Activated CD8-positive, alpha-beta T cell treated with anti-CD3 and anti-CD28 coated beads, Interleukin-2, amount 10 ng/mL, durations not matched to agents 7 days and 5 days (primary cell): Measurements from ENCODE around the gene ZNF17. TPM values are rescaled to one million over a fixed set of nuclear protein-coding genes. Genes with fewer than 3 reads are reported as not detected.

Experiments used
- ATAC-seq: fragments of 150-1000 bp; cut with Tn5 transposase; one replicate; pipeline ENCODE4 v1.10.0; 2021; ENCODE audit warnings: moderate library complexity
- CTCF ChIA-PET: fragments of 350-600 bp; sonication (Branson Sonifier 250); formaldehyde crosslinking; loops from one replicate; lab custom pipeline; 2021; ENCODE audit warnings: antibody characterized with exemption; lab: Charles Lee
- POLR2A ChIA-PET: fragments of 350-600 bp; sonication (Branson Sonifier 250); formaldehyde crosslinking; loops from one replicate; lab custom pipeline; 2021; ENCODE audit warnings: antibody characterized with exemption; lab: Charles Lee
- DNase-seq: peaks from one replicate; pipeline ENCODE4 v3.0.0-alpha.2; 2020
- H3K27ac Mint-ChIP-seq: one replicate; pipeline ENCODE4 v1.8.0; 2021; ENCODE audit warnings: mild to moderate bottlenecking, mixed read lengths
- H3K27me3 Mint-ChIP-seq: one replicate; pipeline ENCODE4 v1.8.0; 2021; ENCODE audit warnings: low read depth, mixed read lengths
- H3K36me3 Mint-ChIP-seq: one replicate; pipeline ENCODE4 v1.8.0; 2021; ENCODE audit warnings: low read depth, mixed read lengths
- H3K4me1 Mint-ChIP-seq: one replicate; pipeline ENCODE4 v1.8.0; 2021; ENCODE audit warnings: low read depth, mixed read lengths
- H3K4me3 Mint-ChIP-seq: one replicate; pipeline ENCODE4 v1.8.0; 2021; ENCODE audit warnings: mild to moderate bottlenecking, mixed read lengths
- H3K9me3 Mint-ChIP-seq: one replicate; pipeline ENCODE4 v1.8.0; 2022; ENCODE audit warnings: mixed read lengths; ENCODE audit not compliant: insufficient read depth
- total RNA-seq, 2 experiments: library from RNA; stranded (reverse); gene quantifications; one replicate each; pipeline ENCODE4 v1.2.3, GENCODE V29; 2021

ZNF17 gene
- total RNA-seq, 2 experiments from 2014 or later, result 11.6 to 12.2 TPM

GRCh38 chr19:57435062-57435978 lies 24.4 kb downstream of the ZNF17 start, which contains the start of gene ZNF749:
Gene ZNF749 (plus strand): TSS chr19:57435325. CDS start chr19:57435579, 254 bp downstream.
- H3K27ac Mint-ChIP-seq, result peak within 1 kb of the TSS; percentile 94
- H3K27me3 Mint-ChIP-seq, result no peaks in the 10 kb centered on the region
- peaks cover 23% of the 10 kb centered on the region for H3K4me1 Mint-ChIP-seq
- ChIA-PET CTCF (no interaction called here), POLR2A (interaction anchor here (0.6 to 1.5 kb wide), 8 partner anchors 24 to 658 kb away, joined by 3 to 4 read pairs (median 4); partner anchors contain the start of genes ZNF17, ZNF304, ZNF606 and ZNF772)
- H3K36me3 Mint-ChIP-seq, result peaks cover 58% of the 10 kb centered on the region
- peak; percentile 99 for ATAC-seq
- H3K4me3 Mint-ChIP-seq, result peak within 1 kb of the TSS; percentile 94
- peak; percentile 99 for DNase-seq
- peaks cover 33% of the 10 kb centered on the region for H3K9me3 Mint-ChIP-seq

- peak overlapping the region; percentile 94 for H3K4me3 Mint-ChIP-seq
- peak overlapping the region; percentile 94 for H3K27ac Mint-ChIP-seq
- CTCF ChIA-PET, result no interaction called here
- ATAC-seq (no peak), DNase-seq (no peak)
- H3K4me1 Mint-ChIP-seq, result peaks cover 23% of the 10 kb centered on the region
- no peaks in the 10 kb centered on the region for H3K27me3 Mint-ChIP-seq
- H3K9me3 Mint-ChIP-seq, result peaks cover 36% of the 10 kb centered on the region
- POLR2A ChIA-PET, result interaction anchor here (0.6 to 1.5 kb wide), 4 partner anchors 86 to 566 kb away, joined by 3 to 4 read pairs (median 4); partner anchors contain the start of genes ZNF304 and ZNF606
- peaks cover 66% of the 10 kb centered on the region for H3K36me3 Mint-ChIP-seq
Observed at GRCh38 chr19:57436417-57436816, 25.5 kb downstream of the ZNF17 start.

GRCh38 chr19:57437931-57438330 lies 27.0 kb downstream of the ZNF17 start:
- Mint-ChIP-seq H3K27me3 (no peaks in the 10 kb centered on the region), H3K4me1 (peaks cover 23% of the 10 kb centered on the region), H3K4me3 (no peak overlapping the region), H3K36me3 (peaks cover 79% of the 10 kb centered on the region), H3K27ac (no peak overlapping the region), H3K9me3 (peaks cover 46% of the 10 kb centered on the region)
- DNase-seq (no peak), ATAC-seq (no peak)
- ChIA-PET CTCF (no interaction called here), POLR2A (no interaction called here)

- Mint-ChIP-seq H3K4me3 (no peak overlapping the region), H3K27ac (no peak overlapping the region), H3K9me3 (peaks cover 39% of the 10 kb centered on the region), H3K4me1 (peaks cover 23% of the 10 kb centered on the region), H3K36me3 (peaks cover 80% of the 10 kb centered on the region), H3K27me3 (no peaks in the 10 kb centered on the region)
- ChIA-PET POLR2A (no interaction called here), CTCF (no interaction called here)
- DNase-seq (no peak), ATAC-seq (no peak)
Observed at GRCh38 chr19:57438925-57439324, 28.0 kb downstream of the ZNF17 start.

GRCh38 chr19:57441979-57442752 lies 31.2 kb downstream of the ZNF17 start:
- no peak for ATAC-seq
- H3K27ac Mint-ChIP-seq, result no peak overlapping the region
- peaks cover 85% of the 10 kb centered on the region for H3K36me3 Mint-ChIP-seq
- ChIA-PET CTCF (no interaction called here), POLR2A (no interaction called here)
- H3K9me3 Mint-ChIP-seq, result peaks cover 47% of the 10 kb centered on the region
- H3K4me1 Mint-ChIP-seq, result no peaks in the 10 kb centered on the region
- H3K27me3 Mint-ChIP-seq, result no peaks in the 10 kb centered on the region
- no peak for DNase-seq
- no peak overlapping the region for H3K4me3 Mint-ChIP-seq

GRCh38 chr19:57443121-57443696 lies 32.2 kb downstream of the ZNF17 start:
- Mint-ChIP-seq H3K36me3 (peaks cover 78% of the 10 kb centered on the region), H3K4me1 (no peaks in the 10 kb centered on the region), H3K27ac (no peak overlapping the region), H3K27me3 (no peaks in the 10 kb centered on the region), H3K9me3 (peaks cover 47% of the 10 kb centered on the region), H3K4me3 (no peak overlapping the region)
- CTCF ChIA-PET, result interaction anchor here (0.6 kb wide), 1 partner anchor 116 kb away, joined by 3 read pairs; no protein-coding TSS in a partner anchor
- ATAC-seq (no peak), DNase-seq (no peak)
- POLR2A ChIA-PET, result no interaction called here

- H3K9me3 Mint-ChIP-seq, result peaks cover 42% of the 10 kb centered on the region
- CTCF ChIA-PET, result no interaction called here
- DNase-seq (no peak), ATAC-seq (no peak)
- POLR2A ChIA-PET, result no interaction called here
- H3K27me3 Mint-ChIP-seq, result no peaks in the 10 kb centered on the region
- no peaks in the 10 kb centered on the region for H3K4me1 Mint-ChIP-seq
- H3K36me3 Mint-ChIP-seq, result peaks cover 22% of the 10 kb centered on the region
- H3K27ac Mint-ChIP-seq, result no peak overlapping the region
- H3K4me3 Mint-ChIP-seq, result no peak overlapping the region
Observed at GRCh38 chr19:57452307-57452706, 41.3 kb downstream of the ZNF17 start.

- Mint-ChIP-seq H3K9me3 (peaks cover 38% of the 10 kb centered on the region), H3K27ac (no peak overlapping the region), H3K36me3 (peaks cover 19% of the 10 kb centered on the region), H3K4me1 (no peaks in the 10 kb centered on the region), H3K4me3 (no peak overlapping the region), H3K27me3 (no peaks in the 10 kb centered on the region)
- DNase-seq (peak; percentile 58), ATAC-seq (peak; percentile 67)
- ChIA-PET POLR2A (no interaction called here), CTCF (interaction anchor here (1.2 kb wide), 1 partner anchor 216 kb away, joined by 3 read pairs; the partner anchor contains the start of gene ZNF551)
Observed at GRCh38 chr19:57465680-57466381, 54.9 kb downstream of the ZNF17 start.

- no peaks in the 10 kb centered on the region for H3K4me1 Mint-ChIP-seq
- H3K4me3 Mint-ChIP-seq, result no peak overlapping the region
- H3K27ac Mint-ChIP-seq, result no peak overlapping the region
- POLR2A ChIA-PET, result no interaction called here
- no peak for DNase-seq
- CTCF ChIA-PET, result no interaction called here
- peaks cover 25% of the 10 kb centered on the region for H3K36me3 Mint-ChIP-seq
- H3K27me3 Mint-ChIP-seq, result no peaks in the 10 kb centered on the region
- ATAC-seq, result no peak
- peaks cover 43% of the 10 kb centered on the region for H3K9me3 Mint-ChIP-seq
Observed at GRCh38 chr19:57466489-57466888, 55.5 kb downstream of the ZNF17 start.
